GM19372 (cell line): Measurements from ENCODE around the gene COL4A6.

Experiments
- ATAC-seq: cut with Tn5 transposase; IDR thresholded peaks from one replicate; pipeline ENCODE4 v1.9.1; 2021; ENCODE audit warnings: mild to moderate bottlenecking, low read depth, moderate library complexity; ENCODE audit not compliant: unreplicated experiment

Gene COL4A6

GRCh38 chrX:108117988-108118387, 320.2 kb downstream of the COL4A6 start:
- no peak for ATAC-seq

- no peak for ATAC-seq
Measured at GRCh38 chrX:108114541-108114940, 323.7 kb downstream of the COL4A6 start.
